Stimulated activated CD8-positive, alpha-beta memory T cell treated with anti-CD3 and anti-CD28 coated beads, Interleukin-4, amount 100 ng/mL, for 48 hours (primary cell): ENCODE measurements around the gene ADCK1.
"Not testable (repeated sequence)": the region's sequence is repeated elsewhere in the genome, so short reads cannot be mapped to it uniquely, and the experiment has no call there.

Source experiments
- DNase-seq: peaks from one replicate; pipeline ENCODE4 v3.0.0-alpha.2; 2020

ADCK1 gene

GRCh38 chr14:77809011-77809410 is 9.1 kb downstream of the ADCK1 start:
- no peak for DNase-seq

- no peak for DNase-seq
These were observed 12.1 kb downstream of the ADCK1 start for GRCh38 chr14:77812028-77812427.

- not testable (repeated sequence) for DNase-seq
These were observed 12.8 kb downstream of the ADCK1 start for GRCh38 chr14:77812682-77813081.

GRCh38 chr14:77822307-77822706 is 22.4 kb downstream of the ADCK1 start:
- no peak for DNase-seq

GRCh38 chr14:77822741-77823140 is 22.8 kb downstream of the ADCK1 start:
- DNase-seq: no peak

GRCh38 chr14:77823378-77823777 is 23.5 kb downstream of the ADCK1 start:
- no peak for DNase-seq

GRCh38 chr14:77825895-77826519 is 26.1 kb downstream of the ADCK1 start:
- no peak for DNase-seq

GRCh38 chr14:77830692-77831091 is 30.8 kb downstream of the ADCK1 start:
- no peak for DNase-seq

GRCh38 chr14:77832297-77832696 is 32.4 kb downstream of the ADCK1 start:
- DNase-seq: no peak

- no peak for DNase-seq
These were observed 38.0 kb downstream of the ADCK1 start for GRCh38 chr14:77837926-77838325.

- no peak for DNase-seq
These were observed 39.1 kb downstream of the ADCK1 start for GRCh38 chr14:77838831-77839511.

- no peak for DNase-seq
These were observed 43.3 kb downstream of the ADCK1 start for GRCh38 chr14:77843195-77843594.

GRCh38 chr14:77843651-77844050 is 43.7 kb downstream of the ADCK1 start:
- no peak for DNase-seq

- DNase-seq: no peak
These were observed 44.9 kb downstream of the ADCK1 start for GRCh38 chr14:77844802-77845201.

GRCh38 chr14:77848031-77848430 is 48.1 kb downstream of the ADCK1 start:
- DNase-seq: no peak

GRCh38 chr14:77849711-77850110 is 49.8 kb downstream of the ADCK1 start:
- DNase-seq: no peak

- DNase-seq: no peak
These were observed 54.0 kb downstream of the ADCK1 start for GRCh38 chr14:77853919-77854318.

- no peak for DNase-seq
These were observed 57.0 kb downstream of the ADCK1 start for GRCh38 chr14:77856941-77857340.

GRCh38 chr14:77859934-77860570 is 60.1 kb downstream of the ADCK1 start:
- no peak for DNase-seq

- DNase-seq: no peak
These were observed 61.3 kb downstream of the ADCK1 start for GRCh38 chr14:77861201-77861600.

- DNase-seq: peak; percentile 96
These were observed 62.4 kb downstream of the ADCK1 start for GRCh38 chr14:77862154-77862786.

- no peak for DNase-seq
These were observed 64.2 kb downstream of the ADCK1 start for GRCh38 chr14:77864085-77864484.

GRCh38 chr14:77864580-77864979 is 64.7 kb downstream of the ADCK1 start:
- no peak for DNase-seq

GRCh38 chr14:77865455-77865854 is 65.5 kb downstream of the ADCK1 start:
- no peak for DNase-seq
